HepG2 (cell line): ENCODE data around the gene MFSD11. TPM values are rescaled to one million over a fixed set of nuclear protein-coding genes. Genes with fewer than 3 reads are reported as not detected.

Experiments used
- AHR ChIP-seq: IDR thresholded peaks from 2 replicates; pipeline ENCODE4 v1.6.1; 2018; ENCODE audit warnings: missing genetic modification reagents, missing compliant biosample characterization
- ATF7-NPFF ChIP-seq: sonication (generic); formaldehyde crosslinking; IDR thresholded peaks from 2 replicates; pipeline ENCODE4 v1.8.1; 2023; ENCODE audit warnings: mild to moderate bottlenecking, low read depth, missing genetic modification reagents, moderate library complexity
- CENPBD1 ChIP-seq: sonication (generic); formaldehyde crosslinking; IDR thresholded peaks from 2 replicates; pipeline ENCODE4 v1.8.0; 2022; ENCODE audit warnings: missing genetic modification reagents, low read depth, mild to moderate bottlenecking, borderline replicate concordance
- CTCF ChIP-seq: sonication (generic); formaldehyde crosslinking; IDR thresholded peaks from 2 replicates; pipeline ENCODE4 v1.5.0; 2020; ENCODE audit warnings: mild to moderate bottlenecking, missing genetic modification reagents, moderate library complexity
- GABPA ChIP-seq, 2 experiments: IDR thresholded peaks; 2 replicates each; pipeline ENCODE4 v1.6.1; 2011 to 2016; ENCODE audit warnings: low read depth in 2 of 2, low read length in 1 of 2, missing biosample characterization in 1 of 2, missing genetic modification characterization in 1 of 2
- HNRNPK ChIP-seq: fragments of 200-400 bp; formaldehyde crosslinking; IDR thresholded peaks from 2 replicates; pipeline ENCODE4 v1.6.1; 2018; ENCODE audit warnings: low read length, low read depth, moderate library complexity, mild to moderate bottlenecking; ENCODE audit not compliant: poor library complexity, severe bottlenecking
- KDM4B ChIP-seq: sonication (generic); formaldehyde crosslinking; IDR thresholded peaks from 2 replicates; pipeline ENCODE4 v1.4.0; 2020; ENCODE audit warnings: missing genetic modification reagents
- NFATC3 ChIP-seq: sonication (generic); formaldehyde crosslinking; IDR thresholded peaks from 2 replicates; pipeline ENCODE4 v1.5.1; 2020; ENCODE audit warnings: mild to moderate bottlenecking, missing genetic modification reagents
- NFE2L2 ChIP-seq: fragments of 150-350 bp; IDR thresholded peaks from 2 replicates; pipeline ENCODE4 v1.6.1; 2014; ENCODE audit warnings: low read length
- PRMT3 ChIP-seq: sonication (generic); formaldehyde crosslinking; IDR thresholded peaks from 2 replicates; pipeline ENCODE4 v1.8.1; 2022; ENCODE audit warnings: low read depth, mild to moderate bottlenecking, moderate library complexity, missing genetic modification reagents, borderline replicate concordance
- RFXAP ChIP-seq: sonication (generic); formaldehyde crosslinking; IDR thresholded peaks from 2 replicates; pipeline ENCODE4 v1.4.0; 2020; ENCODE audit warnings: missing genetic modification reagents, borderline replicate concordance
- U2AF1 ChIP-seq: fragments of 200-400 bp; formaldehyde crosslinking; optimal IDR thresholded peaks from 2 replicates; pipeline ENCODE3; 2017; ENCODE audit warnings: mild to moderate bottlenecking, low read depth, low read length
- ZBTB14 ChIP-seq: sonication (generic); formaldehyde crosslinking; IDR thresholded peaks from 2 replicates; pipeline ENCODE4 v1.4.0; 2020; ENCODE audit warnings: missing genetic modification reagents
- ZBTB34 ChIP-seq: sonication (generic); formaldehyde crosslinking; IDR thresholded peaks from 2 replicates; pipeline ENCODE4 v1.8.0; 2022; ENCODE audit warnings: mild to moderate bottlenecking, missing genetic modification reagents
- ZC3H4 ChIP-seq: sonication (generic); formaldehyde crosslinking; IDR thresholded peaks from 2 replicates; pipeline ENCODE4 v1.4.0; 2020; ENCODE audit warnings: missing genetic modification reagents, borderline replicate concordance
- ZFP36L2 ChIP-seq: sonication (generic); formaldehyde crosslinking; IDR thresholded peaks from 2 replicates; pipeline ENCODE4 v1.4.0; 2020; ENCODE audit warnings: missing genetic modification reagents
- ZNF207 ChIP-seq: fragments of 450-650 bp; IDR thresholded peaks from 2 replicates; pipeline ENCODE4 v1.6.1; 2016; ENCODE audit warnings: antibody characterized with exemption, borderline replicate concordance
- ZNF430 ChIP-seq: sonication (generic); formaldehyde crosslinking; IDR thresholded peaks from 2 replicates; pipeline ENCODE4 v1.9.0; 2021; ENCODE audit warnings: mild to moderate bottlenecking, missing genetic modification reagents
- ZNF496 ChIP-seq: sonication (generic); formaldehyde crosslinking; IDR thresholded peaks from 2 replicates; pipeline ENCODE4 v1.8.1; 2023; ENCODE audit warnings: mild to moderate bottlenecking, moderate library complexity, missing genetic modification reagents; ENCODE audit not compliant: insufficient replicate concordance
- ZNF724P ChIP-seq: sonication (generic); formaldehyde crosslinking; IDR thresholded peaks from 2 replicates; pipeline ENCODE4 v1.8.0; 2022; ENCODE audit warnings: missing genetic modification reagents, borderline replicate concordance
- ZNF761 ChIP-seq: sonication (generic); formaldehyde crosslinking; conservative IDR thresholded peaks from 2 replicates; pipeline ENCODE4 v1.4.0; 2020; ENCODE audit warnings: mild to moderate bottlenecking, missing genetic modification reagents
- ZNF772 ChIP-seq: sonication (generic); formaldehyde crosslinking; IDR thresholded peaks from 2 replicates; pipeline ENCODE4 v1.5.0; 2020; ENCODE audit warnings: mild to moderate bottlenecking, missing genetic modification reagents
- ZNF775 ChIP-seq: sonication (generic); formaldehyde crosslinking; IDR thresholded peaks from 2 replicates; pipeline ENCODE4 v1.4.0; 2020; ENCODE audit warnings: missing genetic modification reagents, mild to moderate bottlenecking, moderate library complexity, borderline replicate concordance
- polyA plus RNA-seq, 8 experiments: library from polyadenylated mRNA; depleted of rRNA in 3 of 8; stranded (reverse) in 7 of 8; unstranded in 1 of 8; fragments of >200 nt; fragmentation: Illumina TruSeq in 4 of 8; extraction: Trizol in 4 of 8; gene quantifications; 2 replicates each; pipeline versions ENCODE4 v1.2.1 to v1.2.3, GENCODE V29; 2011 to 2016; ENCODE audit warnings: low read depth in 4 of 8, missing spikeins in 1 of 8, mixed read lengths in 1 of 8; ENCODE audit not compliant: insufficient read depth in 1 of 8
- total RNA-seq, 5 experiments: library from RNA; depleted of rRNA; stranded (reverse); fragments of >200 nt; fragmentation: Illumina TruSeq; extraction: Trizol; gene quantifications; 2 replicates each; pipeline ENCODE4 v1.2.3, GENCODE V29; 2016; ENCODE audit warnings: low read depth in 1 of 5

MFSD11 gene
- total and polyA plus RNA-seq, 2 of the 13 experiments (the other 11 are each of a cell fraction or from before 2014, with no cell fraction given) = 26.1 to 36.3 TPM

GRCh38 chr17:76700617-76701470 is 37.1 kb upstream of the MFSD11 start (continued):
- TF ChIP-seq ZBTB14 (CRISPR knock-in tag) (no peak), HNRNPK (no peak), RFXAP (CRISPR knock-in tag) (no peak), ZNF724P (CRISPR knock-in tag) (peak; percentile 19; the same call in 1 of the 2 replicates), ZBTB34 (CRISPR knock-in tag) (no peak), ZC3H4 (CRISPR knock-in tag) (no peak), ZNF430 (CRISPR knock-in tag) (peak; percentile 67; the same call in 1 of the 2 replicates), ZNF772 (CRISPR knock-in tag) (peak; percentile 57; the same call in 1 of the 2 replicates), ZNF775 (peak; percentile 31; the same call in 1 of the 2 replicates), ZNF207 (no peak), U2AF1 (no peak), NFE2L2 (no peak), ZNF496 (CRISPR knock-in tag) (no peak), ATF7-NPFF (CRISPR knock-in tag) (peak; percentile 50; the same call in 1 of the 2 replicates), CTCF (CRISPR knock-in tag) (peak; percentile 27; the same call in 1 of the 2 replicates), PRMT3 (CRISPR knock-in tag) (no peak), ZNF761 (CRISPR knock-in tag) (no peak), KDM4B (CRISPR knock-in tag) (peak; percentile 17; the same call in 1 of the 2 replicates), NFATC3 (0 out of 2 replicates have a peak, but pooled peaks have one; percentile 16), CENPBD1 (no peak), AHR (CRISPR knock-in tag) (no peak), ZFP36L2 (CRISPR knock-in tag) (no peak), GABPA (IDR thresholded peaks at IDR 0.05; ENCODE audit: low read depth, low read length) (no peak), GABPA (CRISPR knock-in tag; IDR thresholded peaks at IDR 0.05; ENCODE audit: low read depth) (peak; percentile 52; the same call in 1 of the 2 replicates)
